ACC112 (cell line): ENCODE measurements around the gene HUNK.
"Not testable (repeated sequence)": the region's sequence is repeated elsewhere in the genome, so short reads cannot be mapped to it uniquely, and the experiment has no call there.

Experiments used
- H2AFZ ChIP-seq: fragments of 200-600 bp; sonication (generic); one replicate; pipeline ENCODE4 v1.6.0; 2017; ENCODE audit warnings: antibody characterized with exemption, low read length; ENCODE audit not compliant: unreplicated experiment
- H3K27ac ChIP-seq: fragments of 200-600 bp; sonication (generic); 2 replicates; pipeline ENCODE4 v1.5.1; 2014; ENCODE audit warnings: low read depth, mild to moderate bottlenecking, antibody characterized with exemption, low read length, moderate library complexity
- H3K27me3 ChIP-seq: fragments of 200-600 bp; sonication (generic); 2 replicates; pipeline ENCODE4 v1.6.1; 2014; ENCODE audit warnings: mild to moderate bottlenecking, antibody characterized with exemption, low read length, moderate library complexity, mixed read lengths; ENCODE audit not compliant: insufficient read depth
- H3K36me3 ChIP-seq: fragments of 200-600 bp; sonication (generic); 2 replicates; pipeline ENCODE4 v1.6.1; 2016; ENCODE audit warnings: mild to moderate bottlenecking, antibody characterized with exemption, low read length, moderate library complexity, mixed read lengths; ENCODE audit not compliant: insufficient read depth
- H3K4me1 ChIP-seq: fragments of 200-600 bp; sonication (generic); one replicate; pipeline ENCODE4 v1.6.1; 2016; ENCODE audit warnings: low read length, mixed read lengths; ENCODE audit not compliant: insufficient read depth, unreplicated experiment, control insufficient read depth
- H3K4me3 ChIP-seq: fragments of 200-600 bp; sonication (generic); 2 replicates; pipeline ENCODE4 v1.5.1; 2014; ENCODE audit warnings: mild to moderate bottlenecking, low read depth, low read length
- H3K79me2 ChIP-seq: fragments of 200-600 bp; sonication (generic); one replicate; pipeline ENCODE4 v1.6.0; 2016; ENCODE audit warnings: low read length; ENCODE audit not compliant: control insufficient read depth, unreplicated experiment, insufficient read depth

HUNK gene

DNA sequence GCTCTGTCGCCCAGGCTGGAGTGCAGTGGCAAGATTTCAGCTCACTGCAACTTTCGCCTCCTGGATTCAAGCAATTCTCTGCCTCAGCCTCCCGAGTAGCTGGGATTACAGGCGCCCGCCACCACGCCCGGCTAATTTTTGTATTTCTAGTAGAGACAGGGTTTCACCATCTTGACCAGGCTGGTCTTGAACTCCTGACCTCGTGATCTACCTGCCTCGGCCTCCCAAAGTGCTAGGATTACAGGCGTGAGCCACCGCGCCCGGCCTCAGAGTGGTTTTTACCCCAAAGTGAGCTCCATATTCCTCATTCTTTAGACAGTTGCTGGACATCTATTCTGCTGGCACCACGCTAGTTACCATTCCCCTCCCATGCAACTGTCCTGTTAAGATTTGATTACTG, 1.4 kb upstream of the HUNK start:
- H3K4me1 ChIP-seq, H3K27ac ChIP-seq, H3K79me2 ChIP-seq, H3K4me3 ChIP-seq, H2AFZ ChIP-seq, H3K36me3 ChIP-seq: not testable (repeated sequence)
- H3K27me3 ChIP-seq = peaks cover 68% of the 10 kb centered on the region

DNA sequence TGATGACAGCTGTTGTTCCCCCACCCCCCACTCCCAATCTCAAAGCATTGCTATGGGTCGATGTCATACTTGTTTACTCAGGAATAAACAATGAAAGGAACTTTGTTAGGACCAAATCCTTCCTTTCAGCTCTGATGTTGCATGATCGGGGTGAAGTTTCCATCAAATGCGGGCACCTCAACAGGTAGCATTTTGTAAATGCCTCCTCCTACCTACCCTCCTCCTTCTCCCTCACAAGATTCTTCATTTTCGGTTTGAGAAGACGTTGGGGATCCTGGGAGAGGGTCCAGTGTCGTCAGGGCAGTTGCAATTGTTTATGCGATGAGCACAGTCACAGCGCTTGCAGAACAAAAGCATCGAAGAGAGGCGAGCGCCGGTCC, 758 bp upstream of the HUNK start:
- H3K27ac ChIP-seq = no peak overlapping the region
- H3K4me3 ChIP-seq = no peak overlapping the region
- H3K79me2 ChIP-seq = no peaks in the 10 kb centered on the region
- H3K27me3 ChIP-seq = peaks cover 70% of the 10 kb centered on the region
- no peak overlapping the region for H2AFZ ChIP-seq
- H3K36me3 ChIP-seq = no peaks in the 10 kb centered on the region
- H3K4me1 ChIP-seq = no peaks in the 10 kb centered on the region

DNA sequence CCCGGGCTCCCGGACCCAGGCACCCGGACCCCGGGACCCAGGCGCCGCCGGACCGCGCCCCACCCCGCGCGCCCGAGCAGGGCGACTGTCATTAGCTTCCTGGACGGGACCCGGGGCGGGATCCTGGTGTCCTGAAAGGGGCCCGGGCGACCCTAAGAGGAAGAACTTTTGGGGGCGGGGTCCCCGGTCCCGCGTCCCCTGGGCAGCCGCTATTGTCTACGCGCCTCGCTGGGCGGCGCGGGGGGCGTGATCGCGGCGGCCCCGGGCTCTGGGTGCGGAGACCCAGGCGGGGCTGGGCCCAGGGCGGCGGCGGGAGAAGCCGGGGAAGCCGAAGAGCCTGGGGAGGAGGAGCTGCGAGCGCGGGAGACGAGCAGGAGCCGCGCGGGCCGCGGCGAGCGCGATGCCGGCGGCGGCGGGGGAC, 465 bp downstream of the HUNK start:
- no peak overlapping the region for H3K27ac ChIP-seq
- peak overlapping the region; percentile 68 for H3K4me3 ChIP-seq
- no peak overlapping the region for H2AFZ ChIP-seq

DNA sequence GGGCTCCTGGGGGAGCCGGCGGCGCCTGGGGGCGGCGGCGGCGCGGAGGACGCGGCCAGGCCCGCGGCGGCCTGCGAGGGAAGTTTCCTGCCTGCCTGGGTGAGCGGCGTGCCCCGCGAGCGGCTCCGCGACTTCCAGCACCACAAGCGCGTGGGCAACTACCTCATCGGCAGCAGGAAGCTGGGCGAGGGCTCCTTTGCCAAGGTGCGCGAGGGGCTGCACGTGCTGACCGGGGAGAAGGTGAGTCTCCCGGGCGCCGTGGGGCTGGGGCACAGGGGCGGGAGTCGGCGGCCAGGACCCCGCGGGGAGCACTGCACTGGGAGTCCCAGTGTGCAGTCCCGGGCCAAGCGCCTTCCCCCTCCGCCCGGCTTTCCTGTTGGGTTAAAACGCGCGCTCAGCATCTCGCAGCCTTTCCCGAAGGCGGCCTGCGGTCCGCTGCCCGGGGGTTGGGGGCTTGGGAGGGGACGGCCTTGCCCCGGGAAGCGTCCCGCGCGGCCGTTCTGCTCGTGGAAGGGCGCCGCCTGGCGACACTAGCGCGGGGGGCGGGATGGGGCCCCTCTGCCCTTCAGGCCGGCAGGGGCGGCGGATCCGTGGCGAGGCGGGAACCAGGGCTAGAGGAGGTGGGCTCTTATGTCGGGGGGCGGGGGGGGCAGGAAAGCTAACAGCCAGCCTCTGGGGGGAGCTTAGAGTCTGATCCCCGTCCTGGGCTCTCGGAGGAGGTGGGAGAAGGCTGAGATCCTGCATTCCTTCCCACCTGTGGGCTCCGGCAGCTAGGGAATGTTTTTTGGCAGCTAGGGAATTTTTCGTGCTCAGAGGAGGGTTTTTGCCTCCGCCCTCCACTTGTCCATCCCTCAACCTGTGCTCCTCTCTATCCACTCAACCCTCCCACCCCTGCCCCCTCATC, 1.1 kb downstream of the HUNK start:
- H3K36me3 ChIP-seq = no peaks in the 10 kb centered on the region

More for the DNA sequence above, 465 bp downstream of the HUNK start:
- no peaks in the 10 kb centered on the region for H3K36me3 ChIP-seq
- peaks cover 70% of the 10 kb centered on the region for H3K27me3 ChIP-seq
- H3K4me1 ChIP-seq = no peaks in the 10 kb centered on the region
- no peaks in the 10 kb centered on the region for H3K79me2 ChIP-seq

DNA sequence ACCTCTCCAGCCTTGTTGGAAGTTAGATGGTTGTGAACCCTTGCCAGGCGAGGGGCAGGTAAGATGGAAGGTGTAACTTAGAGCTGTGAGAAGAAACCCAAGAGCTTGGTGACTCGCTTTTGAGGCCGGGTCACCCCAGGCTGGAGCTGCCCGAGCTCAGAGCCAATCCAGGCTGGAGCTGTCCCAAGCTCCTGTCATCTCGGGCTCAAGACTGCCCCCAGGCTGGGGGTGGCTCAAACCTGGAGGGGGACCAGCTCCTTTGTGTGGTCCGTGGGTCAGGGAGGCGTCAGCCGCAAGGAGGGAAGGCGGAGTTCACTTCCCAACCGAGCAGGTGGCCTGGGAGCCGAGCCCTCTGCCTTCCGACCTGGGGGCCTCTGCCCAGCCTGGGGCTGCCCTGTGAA, 2.0 kb downstream of the HUNK start:
- Histone ChIP-seq H3K79me2 (no peaks in the 10 kb centered on the region), H3K27me3 (peaks cover 72% of the 10 kb centered on the region), H3K4me3 (no peak overlapping the region), H3K27ac (no peak overlapping the region), H3K4me1 (no peaks in the 10 kb centered on the region), H3K36me3 (no peaks in the 10 kb centered on the region), H2AFZ (no peak overlapping the region)

More for the DNA sequence above, 1.1 kb downstream of the HUNK start:
- peaks cover 72% of the 10 kb centered on the region for H3K27me3 ChIP-seq
- no peak overlapping the region for H2AFZ ChIP-seq
- H3K4me1 ChIP-seq = no peaks in the 10 kb centered on the region
- peak overlapping the region; percentile 68; the same call in 1 of the 2 replicates for H3K4me3 ChIP-seq
- H3K27ac ChIP-seq = no peak overlapping the region
- H3K79me2 ChIP-seq = no peaks in the 10 kb centered on the region

DNA sequence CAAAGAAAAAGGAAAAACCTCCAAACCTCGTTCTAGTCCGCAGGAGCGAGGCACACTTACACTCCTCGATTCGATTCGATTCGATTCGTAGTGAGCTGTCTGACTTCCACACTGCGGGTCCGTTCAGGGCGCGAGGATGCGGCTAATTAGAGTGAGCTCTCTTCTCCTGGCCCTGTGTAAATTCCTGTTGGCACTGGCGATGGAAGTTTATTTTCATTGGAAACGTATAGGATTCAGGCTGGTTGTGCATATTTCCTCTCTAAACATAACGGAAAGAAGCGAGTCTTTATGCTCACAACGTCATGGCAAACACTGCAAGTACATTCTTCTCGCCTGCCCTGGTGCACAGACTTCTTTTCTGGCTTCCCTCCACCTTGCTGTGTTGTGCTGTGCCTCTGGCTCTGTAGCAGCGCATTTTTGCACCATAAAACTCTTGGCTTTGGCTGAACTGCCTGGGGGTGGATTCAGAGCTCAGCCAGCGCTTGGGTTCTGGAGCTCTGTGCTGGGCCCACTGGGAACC, 2.7 kb downstream of the HUNK start:
- Histone ChIP-seq H3K27me3 (peaks cover 64% of the 10 kb centered on the region), H3K4me1 (no peaks in the 10 kb centered on the region), H3K79me2 (no peaks in the 10 kb centered on the region), H2AFZ (no peak overlapping the region), H3K27ac (no peak overlapping the region), H3K36me3 (no peaks in the 10 kb centered on the region), H3K4me3 (no peak overlapping the region)

DNA sequence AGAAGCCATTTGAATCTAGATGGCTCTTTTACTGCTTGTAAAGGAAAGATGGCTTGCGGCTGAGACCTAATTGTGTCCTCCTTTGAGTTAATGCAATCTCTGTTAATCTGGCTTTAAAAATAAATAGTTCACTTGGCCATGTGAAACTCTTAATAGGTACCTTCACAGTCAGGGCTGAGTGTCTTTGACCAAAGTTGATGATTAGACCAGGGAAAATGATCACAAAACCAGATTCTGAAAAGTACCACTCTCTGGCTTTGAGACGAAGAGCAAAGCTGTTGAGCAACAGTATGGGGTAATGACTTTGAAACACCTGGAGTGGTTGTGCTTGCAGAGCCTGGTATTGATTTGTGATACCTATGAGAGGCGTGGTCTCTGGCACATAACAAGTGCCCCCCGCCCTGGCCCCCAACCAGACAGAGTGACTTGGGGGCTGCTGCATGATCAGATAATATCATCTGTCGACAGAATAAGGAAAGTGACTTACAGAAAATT, 4.7 kb downstream of the HUNK start:
- H3K79me2 ChIP-seq = no peaks in the 10 kb centered on the region
- H2AFZ ChIP-seq = no peak overlapping the region
- H3K4me3 ChIP-seq = no peak overlapping the region
- no peaks in the 10 kb centered on the region for H3K4me1 ChIP-seq
- peaks cover 49% of the 10 kb centered on the region for H3K27me3 ChIP-seq
- no peaks in the 10 kb centered on the region for H3K36me3 ChIP-seq
- no peak overlapping the region for H3K27ac ChIP-seq

DNA sequence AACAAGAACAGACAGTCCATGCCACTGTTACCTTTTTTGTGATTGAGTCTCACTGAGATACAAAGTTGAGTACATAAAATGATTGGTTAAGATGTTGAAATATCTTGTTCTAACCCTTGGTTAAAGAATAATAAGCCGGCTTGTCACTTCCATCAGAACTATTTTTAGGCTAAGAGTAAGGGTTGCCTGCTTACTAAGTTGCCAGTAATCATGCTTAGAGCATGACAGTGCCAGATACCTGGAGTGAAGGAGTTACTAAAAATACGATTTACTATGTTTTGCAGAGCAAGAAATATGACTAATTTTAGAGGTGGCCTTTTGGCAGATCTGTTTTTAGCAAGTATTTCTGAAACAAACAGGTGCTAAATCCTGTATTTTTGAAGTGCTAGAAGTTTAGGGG, 6.0 kb downstream of the HUNK start:
- Histone ChIP-seq H2AFZ (no peak overlapping the region), H3K27ac (no peak overlapping the region), H3K4me1 (no peaks in the 10 kb centered on the region), H3K27me3 (peaks cover 40% of the 10 kb centered on the region), H3K36me3 (no peaks in the 10 kb centered on the region), H3K79me2 (no peaks in the 10 kb centered on the region), H3K4me3 (no peak overlapping the region)

DNA sequence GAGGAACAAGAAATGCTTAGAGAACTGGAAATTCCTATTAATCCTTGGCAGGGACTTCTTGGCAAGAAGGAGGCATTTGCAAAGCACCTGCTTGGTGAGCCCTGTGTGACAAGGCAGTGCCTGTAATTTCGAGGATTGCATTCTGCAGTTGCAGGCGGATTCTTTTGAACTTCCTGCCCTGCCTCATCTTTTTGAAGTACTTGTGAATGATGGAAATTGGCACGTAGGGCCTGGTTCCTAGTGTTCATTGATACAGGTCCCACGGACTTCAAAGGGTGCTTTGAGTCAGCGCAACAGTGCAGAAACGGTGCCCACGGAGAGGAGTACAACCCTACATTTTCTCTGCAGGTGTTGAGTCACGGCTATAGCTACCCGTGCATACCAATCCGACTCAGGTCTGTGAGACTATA, 6.4 kb downstream of the HUNK start:
- H3K27me3 ChIP-seq = peaks cover 36% of the 10 kb centered on the region
- no peaks in the 10 kb centered on the region for H3K4me1 ChIP-seq
- H3K4me3 ChIP-seq = no peak overlapping the region

DNA sequence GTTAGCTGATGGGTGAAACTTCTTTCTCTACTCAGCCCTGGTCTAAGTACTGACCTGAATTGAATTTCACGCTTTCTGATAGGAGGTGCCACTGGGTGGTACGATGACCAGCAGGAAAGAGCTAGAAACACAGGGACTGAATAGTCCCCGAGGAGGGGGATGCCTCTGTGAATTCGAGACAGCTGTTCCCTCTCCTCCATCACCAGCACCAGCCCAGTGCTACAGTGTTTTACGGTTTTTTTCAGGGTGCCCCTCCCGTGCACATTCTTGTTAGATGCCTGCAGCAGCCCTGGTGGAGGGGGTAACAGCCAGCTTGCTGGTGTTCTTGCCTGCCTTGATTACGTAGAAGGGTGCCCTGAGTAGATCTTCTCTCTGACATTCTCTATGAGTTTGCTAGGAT, 7.1 kb downstream of the HUNK start:
- H3K4me1 ChIP-seq = no peaks in the 10 kb centered on the region
- H3K4me3 ChIP-seq = no peak overlapping the region
- no peak overlapping the region for H3K27ac ChIP-seq

More for the DNA sequence above, 6.4 kb downstream of the HUNK start:
- no peak overlapping the region for H2AFZ ChIP-seq
- no peak overlapping the region for H3K27ac ChIP-seq
- H3K36me3 ChIP-seq = no peaks in the 10 kb centered on the region
- H3K79me2 ChIP-seq = no peaks in the 10 kb centered on the region

DNA sequence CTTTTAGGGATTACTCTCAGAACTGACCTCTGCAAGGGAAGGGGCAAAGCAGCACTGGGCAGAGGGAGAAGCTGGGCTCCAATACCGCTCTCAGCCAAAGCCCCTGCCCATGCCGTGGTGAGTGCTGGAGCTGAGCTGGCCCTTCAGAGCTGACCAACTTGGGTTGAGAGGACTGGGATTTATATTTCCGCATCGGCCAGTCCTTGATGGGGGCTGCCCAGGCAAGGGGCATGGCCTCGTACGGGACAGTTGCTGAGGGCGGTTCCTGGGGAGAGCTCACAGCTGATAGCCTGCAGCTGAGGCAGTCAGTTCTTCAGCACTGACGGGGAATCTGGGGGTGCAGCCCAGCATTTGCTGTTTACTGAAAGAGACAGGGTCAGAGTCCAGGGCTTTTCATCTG, 8.0 kb downstream of the HUNK start:
- peaks cover 20% of the 10 kb centered on the region for H3K27me3 ChIP-seq
- H3K4me3 ChIP-seq = no peak overlapping the region
- no peaks in the 10 kb centered on the region for H3K4me1 ChIP-seq
- H3K27ac ChIP-seq = no peak overlapping the region
- H3K36me3 ChIP-seq = no peaks in the 10 kb centered on the region
- no peak overlapping the region for H2AFZ ChIP-seq
- no peaks in the 10 kb centered on the region for H3K79me2 ChIP-seq

More for the DNA sequence above, 7.1 kb downstream of the HUNK start:
- H3K36me3 ChIP-seq = no peaks in the 10 kb centered on the region
- H2AFZ ChIP-seq = no peak overlapping the region
- no peaks in the 10 kb centered on the region for H3K79me2 ChIP-seq
- peaks cover 29% of the 10 kb centered on the region for H3K27me3 ChIP-seq
